ENCODE results near the gene LRP5.
"Not testable (repeated sequence)": the region's sequence is repeated elsewhere in the genome, so short reads cannot be mapped to it uniquely, and the experiment has no call there.

The LRP5 gene

DNA sequence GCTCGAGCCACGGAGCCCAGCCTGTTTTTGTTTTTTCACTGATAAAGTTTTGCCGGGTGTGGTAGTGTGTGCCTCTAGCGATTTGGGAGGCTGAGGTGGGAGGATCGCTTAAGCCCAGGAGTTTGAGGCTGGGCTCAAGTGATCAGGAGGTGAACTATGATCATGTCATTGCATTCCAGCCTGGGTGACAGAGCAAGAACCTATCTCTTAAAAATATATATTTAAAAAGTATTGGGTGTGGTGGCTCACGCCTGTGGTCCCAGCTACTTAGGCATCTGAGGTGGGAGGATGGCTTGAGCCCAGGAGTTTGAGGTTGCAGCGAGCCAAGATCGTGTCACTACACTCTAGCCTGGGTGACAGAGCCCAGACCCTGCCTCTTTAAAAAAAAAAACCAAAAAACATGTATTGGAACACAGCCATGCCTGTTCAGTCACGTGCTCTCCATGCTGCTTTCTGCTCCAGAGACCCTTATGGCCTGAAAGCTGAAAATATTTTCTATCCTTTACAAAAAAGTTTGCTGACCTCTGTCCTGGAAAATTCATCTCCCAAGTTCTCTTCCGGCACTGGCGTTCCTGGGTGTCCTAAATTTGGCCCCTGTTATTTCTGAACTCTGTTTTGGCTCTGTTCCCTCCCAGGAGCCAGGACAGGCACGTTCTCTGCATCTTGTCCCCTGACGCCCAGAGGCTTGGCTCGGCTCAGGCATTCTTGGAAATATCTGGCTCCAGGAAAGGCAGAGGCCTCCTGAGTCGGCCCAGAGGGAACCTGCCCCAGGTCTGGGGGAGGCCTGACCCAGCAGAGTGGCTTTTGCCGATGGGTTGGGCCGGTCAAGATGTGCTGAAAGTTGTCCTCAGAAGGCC lies 86.8 kb downstream of the LRP5 start:
- peak; percentile 48 for DNase-seq

GRCh38 chr11:68399916-68400315 lies 87.5 kb downstream of the LRP5 start:
- DNase-seq, result no peak

GRCh38 chr11:68400584-68400983 lies 88.2 kb downstream of the LRP5 start:
- not testable (repeated sequence) for DNase-seq

DNA sequence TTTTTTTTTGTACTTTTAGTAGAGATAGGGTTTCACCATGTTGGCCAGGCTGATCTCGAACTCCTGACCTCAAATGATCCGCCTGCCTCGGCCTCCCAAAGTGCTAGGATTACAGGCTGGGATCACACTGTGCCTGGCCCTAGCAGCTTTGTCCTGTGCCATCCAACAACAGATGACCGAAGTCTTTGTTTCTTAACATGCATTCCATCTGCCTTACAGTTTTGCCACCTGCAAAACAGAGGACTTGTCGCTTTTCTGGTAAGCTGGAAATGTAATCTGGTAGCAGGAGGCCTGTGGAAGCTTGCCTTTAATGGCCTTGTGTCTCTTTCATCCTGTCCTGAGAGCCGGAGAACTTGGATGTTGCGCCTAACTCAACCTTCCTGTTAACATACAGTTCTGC lies 89.5 kb downstream of the LRP5 start:
- DNase-seq, result no peak

GRCh38 chr11:68402355-68403031 lies 90.1 kb downstream of the LRP5 start:
- DNase-seq, result no peak

DNA sequence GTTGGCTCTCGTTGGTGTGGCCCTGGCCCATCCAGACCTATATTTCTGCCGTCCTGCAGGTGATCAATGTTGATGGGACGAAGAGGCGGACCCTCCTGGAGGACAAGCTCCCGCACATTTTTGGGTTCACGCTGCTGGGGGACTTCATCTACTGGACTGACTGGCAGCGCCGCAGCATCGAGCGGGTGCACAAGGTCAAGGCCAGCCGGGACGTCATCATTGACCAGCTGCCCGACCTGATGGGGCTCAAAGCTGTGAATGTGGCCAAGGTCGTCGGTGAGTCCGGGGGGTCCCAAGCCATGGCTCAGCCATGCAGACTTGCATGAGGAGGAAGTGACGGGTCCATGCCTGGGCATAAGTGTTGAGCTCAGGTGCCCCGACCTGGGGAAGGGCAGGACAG lies 91.0 kb downstream of the LRP5 start:
- DNase-seq, result no peak

DNA sequence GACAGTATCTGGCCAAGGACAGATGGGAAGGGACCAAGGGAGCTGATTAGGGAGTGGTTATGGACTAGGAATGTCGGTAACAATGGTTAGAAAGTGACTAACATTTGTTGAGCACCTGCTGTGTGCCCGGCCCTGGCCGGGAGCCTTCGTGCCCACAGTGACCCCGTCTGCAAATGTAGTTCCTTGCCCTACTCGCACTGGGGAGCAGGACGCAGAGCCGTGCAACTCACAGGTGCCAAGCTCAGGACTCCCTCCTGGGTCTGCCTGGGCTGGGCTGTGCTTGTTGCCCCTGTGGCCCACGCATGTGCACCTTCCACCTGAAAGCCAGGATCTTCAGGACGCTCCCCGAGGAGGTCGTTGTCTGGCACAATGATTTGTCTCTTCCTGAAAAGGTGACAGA lies 91.4 kb downstream of the LRP5 start:
- DNase-seq, result no peak

GRCh38 chr11:68406324-68407313 lies 94.2 kb downstream of the LRP5 start:
- no peak for DNase-seq

DNA sequence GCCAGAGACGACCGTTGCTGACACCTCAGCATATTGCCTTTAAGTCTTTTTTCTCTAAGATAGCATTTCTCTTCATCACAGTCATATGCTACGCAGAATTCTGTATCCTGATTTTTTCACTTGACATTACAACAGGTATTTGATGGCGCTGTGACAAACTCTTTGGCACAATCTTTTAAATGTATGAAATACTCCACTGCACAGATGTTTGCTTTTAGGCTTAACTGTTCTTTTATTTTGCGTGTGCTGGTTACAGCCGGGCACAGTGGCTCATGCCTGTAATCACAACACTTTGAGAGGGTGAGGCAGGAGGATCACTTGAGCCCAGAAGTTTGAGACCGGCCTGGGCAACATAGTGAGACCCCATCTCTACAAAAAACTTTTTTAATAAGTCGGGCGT lies 96.1 kb downstream of the LRP5 start:
- DNase-seq, result no peak

- no peak for DNase-seq
Observed at GRCh38 chr11:68409748-68410344, 97.5 kb downstream of the LRP5 start.

DNA sequence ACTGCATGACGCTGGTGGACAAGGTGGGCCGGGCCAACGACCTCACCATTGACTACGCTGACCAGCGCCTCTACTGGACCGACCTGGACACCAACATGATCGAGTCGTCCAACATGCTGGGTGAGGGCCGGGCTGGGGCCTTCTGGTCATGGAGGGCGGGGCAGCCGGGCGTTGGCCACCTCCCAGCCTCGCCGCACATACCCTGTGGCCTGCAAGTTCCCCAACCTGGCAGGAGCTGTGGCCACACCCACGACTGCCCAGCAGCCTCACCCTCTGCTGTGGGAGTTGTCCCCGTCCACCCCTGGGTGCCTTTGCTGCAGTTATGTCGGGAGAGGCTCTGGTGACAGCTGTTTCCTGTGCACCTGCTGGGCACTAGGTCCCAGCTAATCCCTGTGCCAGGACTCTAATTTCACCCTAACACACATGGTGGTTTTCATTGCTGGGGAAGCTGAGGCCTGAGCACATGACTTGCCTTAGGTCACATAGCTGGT lies 99.2 kb downstream of the LRP5 start:
- no peak for DNase-seq

GRCh38 chr11:68412593-68413475 lies 100.4 kb downstream of the LRP5 start:
- DNase-seq, result no peak

DNA sequence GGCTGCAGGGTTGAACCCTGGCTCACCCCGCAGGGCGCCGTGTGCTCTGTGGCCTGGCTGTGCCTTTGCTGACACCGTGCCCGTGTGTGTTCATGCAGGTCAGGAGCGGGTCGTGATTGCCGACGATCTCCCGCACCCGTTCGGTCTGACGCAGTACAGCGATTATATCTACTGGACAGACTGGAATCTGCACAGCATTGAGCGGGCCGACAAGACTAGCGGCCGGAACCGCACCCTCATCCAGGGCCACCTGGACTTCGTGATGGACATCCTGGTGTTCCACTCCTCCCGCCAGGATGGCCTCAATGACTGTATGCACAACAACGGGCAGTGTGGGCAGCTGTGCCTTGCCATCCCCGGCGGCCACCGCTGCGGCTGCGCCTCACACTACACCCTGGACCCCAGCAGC lies 101.2 kb downstream of the LRP5 start:
- no peak for DNase-seq

DNA sequence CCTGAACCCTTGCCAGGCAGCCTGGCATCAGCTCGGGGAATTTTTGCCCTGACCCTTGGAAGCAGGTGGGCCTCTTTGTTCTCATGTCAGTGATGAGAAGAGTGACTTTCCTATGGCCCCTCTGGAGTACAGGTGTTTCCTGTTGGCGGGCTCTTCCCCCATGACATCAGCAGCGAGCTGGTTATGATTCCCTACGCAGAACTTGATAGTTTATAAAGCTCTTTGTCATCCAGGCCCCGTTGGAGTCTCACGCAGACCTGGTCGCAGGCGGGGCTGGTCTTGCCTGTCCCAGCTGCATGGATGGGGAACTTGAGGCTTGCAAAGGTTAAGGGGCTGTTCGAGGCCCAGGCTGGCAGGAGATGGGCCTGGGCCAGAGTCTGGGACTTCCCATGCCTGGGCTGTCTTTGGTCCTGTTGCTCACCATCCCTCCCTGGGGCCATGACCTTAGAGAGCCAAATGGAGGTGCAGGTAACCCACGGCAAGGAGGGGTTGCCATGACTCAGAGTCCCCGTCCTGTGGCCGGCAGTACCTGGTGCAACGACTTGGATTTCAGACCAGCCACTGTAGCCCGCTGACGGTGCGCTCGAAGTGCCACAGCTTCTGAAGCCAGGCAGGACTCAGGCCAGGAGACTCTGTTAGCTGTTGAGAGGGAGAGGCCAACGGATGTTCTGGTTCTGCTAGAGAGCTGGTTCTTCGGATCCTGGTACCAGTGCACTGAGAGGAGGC lies 102.3 kb downstream of the LRP5 start:
- no peak for DNase-seq

GRCh38 chr11:68416070-68416578 lies 103.7 kb downstream of the LRP5 start:
- no peak for DNase-seq

DNA sequence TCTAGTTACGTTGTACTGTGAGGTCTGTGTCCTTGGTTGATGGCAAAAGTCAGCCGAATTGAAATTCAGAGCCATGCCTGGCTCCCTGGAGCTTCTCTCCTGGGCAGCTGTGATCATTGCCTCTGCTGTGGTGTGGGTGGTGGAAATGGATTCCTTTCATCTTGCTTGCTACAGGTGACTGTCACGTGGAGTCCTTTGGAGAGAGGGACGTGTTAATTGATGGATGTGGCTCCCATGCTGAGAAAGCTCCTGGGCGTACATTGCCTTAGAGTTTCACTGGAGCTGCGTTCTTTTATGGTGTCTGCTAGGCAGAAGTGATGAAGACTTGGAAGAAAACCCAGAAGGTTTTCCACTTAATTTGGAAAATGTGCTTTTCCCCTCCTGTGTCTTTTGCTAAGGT lies 106.3 kb downstream of the LRP5 start:
- no peak for DNase-seq

DNA sequence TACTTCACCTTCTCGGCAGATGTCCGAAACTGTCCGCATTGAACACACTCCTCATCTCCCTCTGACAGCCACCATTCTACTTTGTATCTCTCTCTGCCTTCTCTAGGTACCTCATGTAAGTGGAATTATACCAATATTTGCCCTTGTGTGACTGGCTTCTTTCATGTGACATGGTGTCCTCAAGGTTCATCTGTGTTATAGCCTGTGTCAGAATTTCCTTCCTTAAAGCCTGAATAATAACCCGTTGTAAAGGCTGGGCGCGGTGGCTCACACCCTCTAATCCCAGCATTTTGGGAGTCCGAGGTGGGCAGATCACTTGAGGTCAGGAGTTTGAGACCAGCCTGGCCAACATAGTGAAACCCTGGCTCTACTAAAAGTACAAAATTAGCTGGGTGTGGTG lies 107.8 kb downstream of the LRP5 start:
- no peak for DNase-seq

DNA sequence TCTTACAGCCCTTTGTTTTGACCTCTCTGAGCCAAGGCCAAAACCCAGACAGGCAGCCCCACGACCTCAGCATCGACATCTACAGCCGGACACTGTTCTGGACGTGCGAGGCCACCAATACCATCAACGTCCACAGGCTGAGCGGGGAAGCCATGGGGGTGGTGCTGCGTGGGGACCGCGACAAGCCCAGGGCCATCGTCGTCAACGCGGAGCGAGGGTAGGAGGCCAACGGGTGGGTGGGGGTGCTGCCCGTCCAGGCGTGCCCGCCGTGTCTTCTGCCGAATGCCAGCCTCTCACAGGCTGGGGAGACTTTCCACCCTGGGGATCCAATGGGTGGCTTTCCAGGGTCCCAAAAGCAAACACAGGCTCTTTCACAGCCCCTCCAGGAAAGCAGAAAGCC lies 111.1 kb downstream of the LRP5 start:
- DNase-seq, result no peak

GRCh38 chr11:68424101-68424632 lies 111.8 kb downstream of the LRP5 start:
- DNase-seq, result no peak

Measured in NCI-H1694 (cell line).